Embryonic facial prominence (tissue), 1 donor: ENCODE measurements around the gene IL1RAPL2.
"Not testable (repeated sequence)": the region's sequence is repeated elsewhere in the genome, so short reads cannot be mapped to it uniquely, and the experiment has no call there.

Source experiments
- DNase-seq: peaks from one replicate; pipeline ENCODE4 v3.0.0-alpha.2; 2016; ENCODE audit errors: extremely low spot score

IL1RAPL2 gene

GRCh38 chrX:104854188-104854587 is 288.2 kb downstream of the IL1RAPL2 start:
- no peak for DNase-seq

- no peak for DNase-seq
These were observed 288.9 kb downstream of the IL1RAPL2 start for GRCh38 chrX:104854790-104855340.

DNA sequence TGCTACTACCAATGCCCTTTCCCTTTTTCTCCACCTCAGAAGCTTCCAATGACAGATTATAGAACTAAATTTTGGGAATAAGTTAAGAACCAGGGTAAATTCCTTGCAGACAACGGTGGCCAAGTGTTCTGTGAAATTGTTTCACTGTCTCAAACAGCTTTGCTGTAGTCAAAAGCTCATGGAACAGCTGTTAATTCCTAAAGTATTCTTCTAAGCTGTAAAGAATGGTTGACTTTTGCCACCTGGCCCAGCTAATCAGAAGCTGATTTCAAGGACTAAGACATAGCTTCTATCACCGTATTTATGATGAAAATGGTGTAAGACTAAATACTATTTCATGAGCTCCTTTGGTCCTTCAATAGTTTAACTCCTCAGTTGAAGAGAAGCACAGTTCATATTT is 297.5 kb downstream of the IL1RAPL2 start:
- DNase-seq = no peak

GRCh38 chrX:104864296-104864695 is 298.3 kb downstream of the IL1RAPL2 start:
- DNase-seq = no peak

- DNase-seq = no peak
These were observed 311.5 kb downstream of the IL1RAPL2 start for GRCh38 chrX:104877504-104877903.

GRCh38 chrX:104902070-104902469 is 336.1 kb downstream of the IL1RAPL2 start:
- DNase-seq = no peak

- not testable (repeated sequence) for DNase-seq
These were observed 343.7 kb downstream of the IL1RAPL2 start for GRCh38 chrX:104909694-104910093.

DNA sequence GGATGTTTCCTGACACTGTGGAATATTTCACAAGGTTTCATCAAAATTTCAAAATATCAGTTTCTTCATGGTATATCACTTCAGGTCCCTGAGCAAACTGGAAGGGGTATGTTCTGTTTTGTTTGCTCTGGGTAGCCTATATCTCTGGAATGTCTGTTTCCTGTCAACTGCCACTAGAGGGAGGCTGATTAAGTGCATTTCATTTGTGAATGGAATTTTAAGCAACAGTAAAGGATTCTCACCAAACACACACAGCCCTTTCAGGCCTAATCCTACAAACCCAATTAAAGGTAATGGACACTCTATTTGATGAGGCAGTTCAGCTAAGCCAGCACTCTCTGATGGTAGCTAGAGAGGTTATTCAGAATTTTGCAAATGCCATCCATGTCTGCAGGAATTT is 347.3 kb downstream of the IL1RAPL2 start:
- DNase-seq = no peak

GRCh38 chrX:104914686-104915085 is 348.7 kb downstream of the IL1RAPL2 start:
- not testable (repeated sequence) for DNase-seq

- no peak for DNase-seq
These were observed 352.1 kb downstream of the IL1RAPL2 start for GRCh38 chrX:104918122-104918521.

DNA sequence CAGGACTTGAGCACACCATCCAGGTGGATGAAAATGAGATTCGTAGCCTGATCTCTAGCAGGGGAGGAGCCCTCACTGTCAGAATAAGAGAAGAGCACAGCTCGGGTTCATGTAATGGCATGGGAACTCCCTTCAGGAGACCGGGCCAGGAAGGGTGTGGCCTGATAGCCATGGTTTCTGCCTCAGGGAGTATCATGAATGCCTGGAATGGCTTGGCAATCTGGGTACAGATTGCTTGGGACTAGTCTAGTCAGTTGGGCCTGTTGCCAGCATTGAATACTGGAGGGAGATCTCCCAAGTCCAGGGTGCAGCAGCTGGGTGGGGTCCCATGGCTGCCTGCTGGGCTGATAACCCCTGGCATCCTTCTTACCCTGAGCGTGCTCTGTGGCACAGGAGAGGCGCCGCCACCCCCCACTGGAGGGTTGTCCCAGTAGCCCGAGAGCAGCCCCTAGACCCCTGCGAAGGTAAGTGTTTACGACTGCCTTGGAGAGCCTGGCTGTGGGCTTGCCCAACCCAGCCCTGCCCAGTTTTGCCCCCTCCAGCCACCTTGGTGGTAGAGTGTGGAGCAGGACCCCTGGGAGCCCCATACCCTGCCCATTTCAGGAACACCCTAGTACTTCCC is 355.7 kb downstream of the IL1RAPL2 start:
- no peak for DNase-seq

- no peak for DNase-seq
These were observed 356.2 kb downstream of the IL1RAPL2 start for GRCh38 chrX:104922206-104922621.

DNA sequence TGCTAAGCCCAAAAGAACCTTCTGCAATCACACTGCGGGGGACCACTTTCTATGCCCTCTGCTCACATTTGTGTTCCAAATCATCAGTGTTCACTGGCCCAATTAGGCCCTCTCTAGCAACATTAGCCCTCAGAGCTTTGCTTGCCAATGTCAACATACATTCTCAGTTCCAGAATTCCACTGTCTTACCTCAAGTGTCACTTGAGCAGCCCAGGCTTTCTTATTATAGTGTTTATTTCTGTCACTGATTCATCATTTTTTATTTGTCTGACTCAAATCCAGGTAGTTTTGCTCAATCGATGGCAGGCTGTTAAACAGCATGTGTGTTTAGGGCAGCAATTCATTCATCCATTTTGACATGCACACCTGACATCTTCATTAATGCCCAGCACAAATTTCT is 363.3 kb downstream of the IL1RAPL2 start:
- DNase-seq = no peak

DNA sequence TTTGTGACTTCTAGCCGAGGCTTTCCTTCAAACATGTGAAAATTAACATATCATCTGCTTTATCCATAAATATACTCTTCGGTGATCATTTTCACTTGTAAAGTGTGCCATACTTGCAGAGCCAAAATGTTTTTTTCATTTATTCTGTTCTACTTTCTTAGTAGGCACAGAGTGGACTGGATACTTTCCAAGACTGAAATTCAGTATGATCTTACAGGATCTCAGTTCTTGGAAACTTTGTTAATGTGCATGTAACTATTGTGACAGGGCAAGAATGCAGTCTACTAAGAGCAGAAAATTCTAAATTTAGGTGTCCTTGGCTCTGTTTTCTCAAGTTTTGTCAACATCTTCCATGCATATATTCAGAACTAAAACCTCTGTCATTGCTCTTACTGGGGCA is 369.6 kb downstream of the IL1RAPL2 start:
- no peak for DNase-seq

GRCh38 chrX:104953251-104953650 is 387.3 kb downstream of the IL1RAPL2 start:
- DNase-seq = no peak

- no peak for DNase-seq
These were observed 395.9 kb downstream of the IL1RAPL2 start for GRCh38 chrX:104961926-104962325.

GRCh38 chrX:104968241-104968640 is 402.2 kb downstream of the IL1RAPL2 start:
- DNase-seq = no peak

- no peak for DNase-seq
These were observed 406.7 kb downstream of the IL1RAPL2 start for GRCh38 chrX:104972737-104973136.

DNA sequence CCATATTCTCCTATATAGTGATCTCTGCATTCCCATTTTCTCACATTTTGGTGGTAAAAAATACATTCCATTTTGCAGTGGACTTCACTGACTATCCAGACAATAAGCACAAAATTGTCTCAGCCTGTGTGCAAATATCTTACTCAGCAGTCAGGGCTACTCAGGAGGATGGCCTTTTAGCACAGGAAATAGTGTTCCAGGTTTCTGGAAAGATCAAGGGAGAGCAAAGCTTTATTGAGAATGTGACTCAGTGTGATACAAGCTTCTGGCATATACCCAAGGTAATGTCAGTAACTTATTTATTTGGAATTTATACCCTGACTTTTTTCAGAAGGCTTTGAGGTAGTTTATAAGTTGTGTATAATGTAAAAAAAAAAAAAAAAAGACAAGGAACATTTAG is 421.1 kb downstream of the IL1RAPL2 start:
- DNase-seq = no peak

DNA sequence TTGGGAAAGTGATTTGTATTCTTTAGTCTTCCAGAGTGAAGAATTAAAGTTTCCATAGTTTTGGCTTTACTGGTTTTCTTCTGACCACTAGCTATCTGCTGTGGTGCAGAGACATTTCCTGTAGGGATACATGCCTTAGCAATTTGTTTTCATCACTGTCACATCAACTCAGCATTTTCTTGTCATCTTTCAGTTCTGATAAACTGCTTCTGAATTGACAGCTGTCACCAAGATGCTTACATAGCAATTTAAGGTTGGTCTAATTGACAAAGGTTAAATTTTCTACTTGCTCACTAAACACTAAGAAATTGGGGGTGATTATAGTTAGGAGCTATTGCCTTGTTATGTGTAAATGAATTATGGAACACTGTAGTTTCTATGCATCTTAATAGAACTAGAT is 422.0 kb downstream of the IL1RAPL2 start:
- DNase-seq = no peak

DNA sequence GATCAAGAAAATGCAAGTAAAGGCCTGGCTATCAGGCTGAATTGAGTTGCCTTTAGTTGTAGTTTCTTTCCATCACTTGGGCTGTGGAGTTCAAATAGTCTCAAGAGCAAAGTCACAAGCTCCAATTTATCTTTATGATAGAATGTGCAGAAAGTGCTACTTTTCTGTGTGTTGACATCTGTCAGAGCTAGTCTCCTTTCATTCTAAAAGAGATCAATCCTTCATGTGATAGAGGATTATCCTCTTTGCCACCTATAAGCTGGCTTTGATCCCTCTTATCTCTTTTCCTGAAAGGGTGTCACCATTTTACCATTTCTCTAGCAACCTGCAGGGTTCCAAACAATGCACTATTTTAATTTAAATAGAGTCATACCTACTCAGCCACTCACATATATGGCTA is 429.5 kb downstream of the IL1RAPL2 start:
- DNase-seq = no peak

- no peak for DNase-seq
These were observed 440.1 kb downstream of the IL1RAPL2 start for GRCh38 chrX:105006103-105006502.

DNA sequence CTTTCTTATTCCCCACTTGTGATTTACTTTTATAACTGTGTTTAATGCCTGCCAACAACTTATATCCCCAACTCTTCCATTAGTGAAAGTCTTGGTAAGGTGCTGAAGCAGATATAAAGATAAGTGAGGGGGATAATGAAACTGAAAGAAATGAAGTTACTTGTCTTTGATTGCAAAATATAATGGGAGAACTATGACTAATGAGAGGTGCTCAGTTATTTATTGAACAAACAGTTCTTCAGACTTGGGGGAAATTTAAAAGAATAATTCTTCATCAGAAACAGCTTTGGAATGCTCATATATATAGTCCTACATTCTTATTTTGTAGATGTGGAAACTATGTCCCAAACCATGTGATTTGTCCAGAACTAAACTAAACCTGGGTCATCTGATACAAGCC is 441.0 kb downstream of the IL1RAPL2 start:
- DNase-seq = no peak

GRCh38 chrX:105013719-105014118 is 447.7 kb downstream of the IL1RAPL2 start:
- no peak for DNase-seq
